Neural cell (in vitro differentiated cells): ENCODE data around the gene PRSS57. TPM values are rescaled to one million over a fixed set of nuclear protein-coding genes. Genes with fewer than 3 reads are reported as not detected.

Source experiments
- H2AFZ ChIP-seq: fragments of 200-600, 300-800 bp; sonication (generic), shearing (Covaris generic); 2 replicates; pipeline ENCODE4 v1.6.0; 2014; ENCODE audit warnings: low read depth, mild to moderate bottlenecking, antibody characterized with exemption, low read length, moderate library complexity
- H3F3A ChIP-seq: fragments of 200-600 bp; shearing (Covaris generic); 2 replicates; pipeline ENCODE4 v1.6.1; 2016; ENCODE audit warnings: mild to moderate bottlenecking, moderate library complexity, mixed read lengths, antibody characterized with exemption, low read length; ENCODE audit not compliant: insufficient read depth, poor library complexity, severe bottlenecking
- H3K27ac ChIP-seq: fragments of 200-600, 300-800 bp; sonication (generic), shearing (Covaris generic); 2 replicates; pipeline ENCODE4 v1.5.1; 2014; ENCODE audit warnings: mild to moderate bottlenecking, low read length, moderate library complexity
- H3K27me3 ChIP-seq: fragments of 300-800, 200-600 bp; sonication (generic), shearing (Covaris generic); 2 replicates; pipeline ENCODE4 v1.6.0; 2014; ENCODE audit warnings: mild to moderate bottlenecking, low read depth, low read length, moderate library complexity; ENCODE audit not compliant: insufficient read depth
- H3K36me3 ChIP-seq: fragments of 300-800, 200-600 bp; sonication (generic), shearing (Covaris generic); 2 replicates; pipeline ENCODE4 v1.5.1; 2014; ENCODE audit warnings: mild to moderate bottlenecking, antibody characterized with exemption, low read length, moderate library complexity; ENCODE audit not compliant: insufficient read depth
- H3K4me2 ChIP-seq: fragments of 300-800, 200-600 bp; sonication (generic), shearing (Covaris generic); 2 replicates; pipeline ENCODE4 v1.6.0; 2014; ENCODE audit warnings: mild to moderate bottlenecking, low read length
- H3K4me3 ChIP-seq: fragments of 300-800, 200-600 bp; sonication (generic), shearing (Covaris generic); 2 replicates; pipeline ENCODE4 v1.5.1; 2014; ENCODE audit warnings: mild to moderate bottlenecking, low read length, moderate library complexity
- H3K79me2 ChIP-seq: fragments of 200-600 bp; shearing (Covaris generic); replicated peaks from 2 replicates; pipeline ENCODE4 v1.6.0; 2014; ENCODE audit warnings: mild to moderate bottlenecking, low read length, moderate library complexity; ENCODE audit not compliant: insufficient read depth
- H3K9ac ChIP-seq: fragments of 300-800, 200-600 bp; sonication (generic), shearing (Covaris generic); 2 replicates; pipeline ENCODE4 v1.6.1; 2016; ENCODE audit warnings: mild to moderate bottlenecking, low read length, mixed read lengths
- H3K9me2 ChIP-seq: fragments of 200-600 bp; shearing (Covaris generic); 2 replicates; pipeline ENCODE4 v1.6.1; 2016; ENCODE audit warnings: mild to moderate bottlenecking, low read length, mixed read lengths; ENCODE audit not compliant: insufficient read depth
- H3K9me3 ChIP-seq: fragments of 200-600, 300-800 bp; sonication (generic), shearing (Covaris generic); 2 replicates; pipeline ENCODE4 v1.6.1; 2016; ENCODE audit warnings: mild to moderate bottlenecking, mixed run types, low read length, moderate library complexity, mixed read lengths
- H4K20me1 ChIP-seq: fragments of 200-600 bp; shearing (Covaris generic); 2 replicates; pipeline ENCODE4 v1.6.1; 2016; ENCODE audit warnings: mild to moderate bottlenecking, mixed run types; ENCODE audit not compliant: insufficient read depth
- EP300 ChIP-seq: fragments of 450-650 bp; conservative IDR thresholded peaks from 2 replicates; pipeline ENCODE4 v1.6.1; 2014; ENCODE audit warnings: antibody characterized with exemption, mild to moderate bottlenecking, moderate library complexity; ENCODE audit not compliant: poor library complexity, severe bottlenecking
- EZH2 ChIP-seq: fragments of 200-600, 300-800 bp; shearing (Covaris generic), sonication (generic); IDR thresholded peaks from 2 replicates; pipeline ENCODE4 v1.6.1; 2014; ENCODE audit warnings: antibody characterized with exemption, low read length, borderline replicate concordance, mild to moderate bottlenecking; ENCODE audit not compliant: insufficient read depth, poor library complexity, severe bottlenecking
- MXI1 ChIP-seq: fragments of 450-650 bp; conservative IDR thresholded peaks from 2 replicates; pipeline ENCODE4 v1.6.1; 2014; ENCODE audit warnings: antibody characterized with exemption, mild to moderate bottlenecking; ENCODE audit not compliant: poor library complexity, severe bottlenecking
- POLR2AphosphoS5 ChIP-seq: IDR thresholded peaks from 2 replicates; pipeline ENCODE4 v1.6.1; 2012
- RAD21 ChIP-seq: fragments of 450-650 bp; conservative IDR thresholded peaks from 2 replicates; pipeline ENCODE4 v1.6.1; 2014; ENCODE audit warnings: antibody characterized with exemption, mild to moderate bottlenecking, moderate library complexity
- SMC3 ChIP-seq: fragments of 450-650 bp; conservative IDR thresholded peaks from 2 replicates; pipeline ENCODE4 v1.6.1; 2014; ENCODE audit warnings: antibody characterized with exemption, mild to moderate bottlenecking, moderate library complexity; ENCODE audit not compliant: poor library complexity
- TAF1 ChIP-seq: IDR thresholded peaks from 2 replicates; pipeline ENCODE4 v1.6.1; 2012; ENCODE audit warnings: low read depth
- polyA plus RNA-seq: library from polyadenylated mRNA; depleted of rRNA; stranded (reverse); fragments of >200 nt; gene quantifications from 2 replicates; pipeline ENCODE4 v1.2.3, GENCODE V29; 2014
- TF ChIP-seq, protein P1 (sequence below): IDR thresholded peaks from 2 replicates; pipeline ENCODE4 v1.6.1; 2012; ENCODE audit warnings: borderline replicate concordance
- TF ChIP-seq, protein P2 (sequence below): fragments of 450-650 bp; IDR thresholded peaks from 2 replicates; pipeline ENCODE4 v1.5.1; 2014; ENCODE audit warnings: antibody characterized with exemption, mild to moderate bottlenecking, moderate library complexity; ENCODE audit not compliant: poor library complexity, severe bottlenecking

The PRSS57 gene
- polyA plus RNA-seq, 1 donor from 2014 or later = not detected

DNA sequence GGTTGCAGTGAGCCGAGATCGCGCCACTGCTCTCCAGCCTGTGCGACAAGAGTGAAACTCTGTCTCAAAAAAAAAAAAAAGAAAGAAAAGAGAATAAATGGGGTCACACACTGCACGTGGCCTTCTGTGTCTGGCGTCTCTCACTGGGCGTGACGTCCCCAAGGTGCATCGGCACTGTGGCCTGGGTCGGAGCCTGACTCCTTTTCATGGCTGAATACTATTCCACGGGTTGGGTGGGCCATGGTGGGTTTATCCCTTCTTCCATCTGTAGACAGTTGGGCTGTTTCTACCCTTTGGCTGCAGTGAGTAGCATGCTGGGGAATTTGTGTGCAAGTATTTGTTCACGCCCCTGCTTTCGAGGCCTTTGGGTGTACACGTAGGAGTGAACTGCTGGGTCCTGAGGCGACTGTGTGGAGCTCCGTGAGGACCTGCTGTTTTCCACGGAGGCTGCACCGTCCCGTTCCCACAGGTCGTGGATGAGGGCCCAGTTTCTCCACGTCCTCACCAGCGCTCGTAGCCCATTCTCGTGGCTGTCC lies 47.4 kb upstream of the PRSS57 start:
- no peaks in the 10 kb centered on the region for H3K79me2 ChIP-seq
- no peaks in the 10 kb centered on the region for H3K9me2 ChIP-seq
- peaks cover 16% of the 10 kb centered on the region for H3K9me3 ChIP-seq
- H3K27me3 ChIP-seq = no peaks in the 10 kb centered on the region
- no peaks in the 10 kb centered on the region for H4K20me1 ChIP-seq
- no peak overlapping the region for H3K4me2 ChIP-seq
- H3K27ac ChIP-seq = no peak overlapping the region
- peaks cover 3% of the 10 kb centered on the region for H3K36me3 ChIP-seq
- H3F3A ChIP-seq = no peaks in the 10 kb centered on the region
- H3K9ac ChIP-seq = no peak overlapping the region
- H2AFZ ChIP-seq = no peak overlapping the region
- TF ChIP-seq, protein P1, sequence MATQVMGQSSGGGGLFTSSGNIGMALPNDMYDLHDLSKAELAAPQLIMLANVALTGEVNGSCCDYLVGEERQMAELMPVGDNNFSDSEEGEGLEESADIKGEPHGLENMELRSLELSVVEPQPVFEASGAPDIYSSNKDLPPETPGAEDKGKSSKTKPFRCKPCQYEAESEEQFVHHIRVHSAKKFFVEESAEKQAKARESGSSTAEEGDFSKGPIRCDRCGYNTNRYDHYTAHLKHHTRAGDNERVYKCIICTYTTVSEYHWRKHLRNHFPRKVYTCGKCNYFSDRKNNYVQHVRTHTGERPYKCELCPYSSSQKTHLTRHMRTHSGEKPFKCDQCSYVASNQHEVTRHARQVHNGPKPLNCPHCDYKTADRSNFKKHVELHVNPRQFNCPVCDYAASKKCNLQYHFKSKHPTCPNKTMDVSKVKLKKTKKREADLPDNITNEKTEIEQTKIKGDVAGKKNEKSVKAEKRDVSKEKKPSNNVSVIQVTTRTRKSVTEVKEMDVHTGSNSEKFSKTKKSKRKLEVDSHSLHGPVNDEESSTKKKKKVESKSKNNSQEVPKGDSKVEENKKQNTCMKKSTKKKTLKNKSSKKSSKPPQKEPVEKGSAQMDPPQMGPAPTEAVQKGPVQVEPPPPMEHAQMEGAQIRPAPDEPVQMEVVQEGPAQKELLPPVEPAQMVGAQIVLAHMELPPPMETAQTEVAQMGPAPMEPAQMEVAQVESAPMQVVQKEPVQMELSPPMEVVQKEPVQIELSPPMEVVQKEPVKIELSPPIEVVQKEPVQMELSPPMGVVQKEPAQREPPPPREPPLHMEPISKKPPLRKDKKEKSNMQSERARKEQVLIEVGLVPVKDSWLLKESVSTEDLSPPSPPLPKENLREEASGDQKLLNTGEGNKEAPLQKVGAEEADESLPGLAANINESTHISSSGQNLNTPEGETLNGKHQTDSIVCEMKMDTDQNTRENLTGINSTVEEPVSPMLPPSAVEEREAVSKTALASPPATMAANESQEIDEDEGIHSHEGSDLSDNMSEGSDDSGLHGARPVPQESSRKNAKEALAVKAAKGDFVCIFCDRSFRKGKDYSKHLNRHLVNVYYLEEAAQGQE = no peak
- TF ChIP-seq TAF1 (no peak), EP300 (no peak), MXI1 (no peak), POLR2AphosphoS5 (no peak), SMC3 (no peak), EZH2 (no peak), RAD21 (no peak)
- TF ChIP-seq, protein P2, sequence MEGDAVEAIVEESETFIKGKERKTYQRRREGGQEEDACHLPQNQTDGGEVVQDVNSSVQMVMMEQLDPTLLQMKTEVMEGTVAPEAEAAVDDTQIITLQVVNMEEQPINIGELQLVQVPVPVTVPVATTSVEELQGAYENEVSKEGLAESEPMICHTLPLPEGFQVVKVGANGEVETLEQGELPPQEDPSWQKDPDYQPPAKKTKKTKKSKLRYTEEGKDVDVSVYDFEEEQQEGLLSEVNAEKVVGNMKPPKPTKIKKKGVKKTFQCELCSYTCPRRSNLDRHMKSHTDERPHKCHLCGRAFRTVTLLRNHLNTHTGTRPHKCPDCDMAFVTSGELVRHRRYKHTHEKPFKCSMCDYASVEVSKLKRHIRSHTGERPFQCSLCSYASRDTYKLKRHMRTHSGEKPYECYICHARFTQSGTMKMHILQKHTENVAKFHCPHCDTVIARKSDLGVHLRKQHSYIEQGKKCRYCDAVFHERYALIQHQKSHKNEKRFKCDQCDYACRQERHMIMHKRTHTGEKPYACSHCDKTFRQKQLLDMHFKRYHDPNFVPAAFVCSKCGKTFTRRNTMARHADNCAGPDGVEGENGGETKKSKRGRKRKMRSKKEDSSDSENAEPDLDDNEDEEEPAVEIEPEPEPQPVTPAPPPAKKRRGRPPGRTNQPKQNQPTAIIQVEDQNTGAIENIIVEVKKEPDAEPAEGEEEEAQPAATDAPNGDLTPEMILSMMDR = no peak
- no peak overlapping the region for H3K4me3 ChIP-seq

DNA sequence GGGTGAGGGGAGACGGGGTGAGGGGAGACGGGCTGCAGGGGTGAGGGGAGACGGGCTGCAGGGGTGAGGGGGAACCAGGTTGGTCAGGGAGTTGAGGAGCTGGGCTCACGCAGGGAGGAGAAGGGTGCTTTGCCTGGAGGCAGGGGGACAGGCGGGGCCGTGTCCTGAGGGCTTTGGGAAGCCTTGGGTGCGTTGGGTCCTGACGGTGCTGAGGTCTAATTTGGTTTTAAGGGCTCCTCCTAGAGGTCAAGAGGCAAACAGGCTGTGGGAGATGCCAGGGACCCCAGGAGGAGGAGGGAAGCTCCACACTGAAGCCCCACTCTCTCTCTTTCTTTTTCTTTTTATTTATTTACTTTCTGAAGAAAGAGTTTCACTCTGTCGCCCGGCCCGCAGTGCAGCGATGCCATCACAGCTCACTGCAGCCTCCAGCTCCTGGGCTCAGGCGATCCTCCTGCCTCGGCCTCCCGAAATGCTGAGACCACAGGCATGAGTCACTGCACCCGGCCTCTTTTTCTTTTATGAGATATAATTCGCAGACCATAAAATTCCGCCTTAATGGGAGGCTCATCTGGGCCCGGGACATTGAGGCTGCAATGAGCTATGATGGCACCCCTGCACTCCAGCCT lies 46.4 kb upstream of the PRSS57 start:
- H3K36me3 ChIP-seq = no peaks in the 10 kb centered on the region
- H3K9me3 ChIP-seq = peaks cover 7% of the 10 kb centered on the region
- no peaks in the 10 kb centered on the region for H4K20me1 ChIP-seq
- no peak overlapping the region for H3K27ac ChIP-seq
- H3K4me2 ChIP-seq = no peak overlapping the region
- no peaks in the 10 kb centered on the region for H3K79me2 ChIP-seq
- H3K27me3 ChIP-seq = no peaks in the 10 kb centered on the region
- TF ChIP-seq, protein P2 = no peak
- TF ChIP-seq TAF1 (no peak), EP300 (no peak), EZH2 (no peak), RAD21 (no peak), POLR2AphosphoS5 (no peak), MXI1 (no peak), SMC3 (no peak)
- TF ChIP-seq, protein P1 = no peak
- no peak overlapping the region for H3K9ac ChIP-seq
- H3K9me2 ChIP-seq = no peaks in the 10 kb centered on the region
- H2AFZ ChIP-seq = no peak overlapping the region
- no peak overlapping the region for H3K4me3 ChIP-seq
- no peaks in the 10 kb centered on the region for H3F3A ChIP-seq
